DND-41 (cell line): Measurements from ENCODE around the gene MYH11.

Experiments used
- ATAC-seq: fragments of 200-7000 bp; cut with Tn5 transposase; 3 replicates; pipeline ENCODE4 v1.9.1; 2021; ENCODE audit warnings: low read depth; ENCODE audit not compliant: insufficient read depth
- DNase-seq: peaks from one replicate; pipeline ENCODE4 v3.0.0-alpha.2; 2020
- H2AFZ ChIP-seq: 2 replicates; pipeline ENCODE4 v1.6.0; 2012; ENCODE audit warnings: low read depth, low read length
- H3K27ac ChIP-seq: 2 replicates; pipeline ENCODE4 v1.5.1; 2012; ENCODE audit warnings: low read length, inconsistent platforms
- H3K27me3 ChIP-seq: fragments of 200-600 bp; sonication (generic); 2 replicates; pipeline ENCODE4 v1.6.0; 2012; ENCODE audit warnings: low read length, mild to moderate bottlenecking, inconsistent platforms; ENCODE audit not compliant: insufficient read depth, poor library complexity
- H3K36me3 ChIP-seq: 2 replicates; pipeline ENCODE4 v1.5.1; 2012; ENCODE audit warnings: low read length, inconsistent platforms; ENCODE audit not compliant: insufficient read depth
- H3K4me1 ChIP-seq: 2 replicates; pipeline ENCODE4 v1.5.1; 2012; ENCODE audit warnings: mild to moderate bottlenecking, low read length; ENCODE audit not compliant: insufficient read depth
- H3K4me2 ChIP-seq: 2 replicates; pipeline ENCODE4 v1.6.0; 2012; ENCODE audit warnings: mild to moderate bottlenecking, moderate library complexity, low read length, inconsistent platforms; ENCODE audit not compliant: insufficient read depth
- H3K4me3 ChIP-seq, 2 experiments: fragments of 200-600 bp in 1 of 2; shearing (Covaris generic) in 1 of 2; 2 replicates each; pipeline ENCODE4 v1.5.1; 2012 to 2016; ENCODE audit warnings: inconsistent platforms in 2 of 2, low read length in 2 of 2, mild to moderate bottlenecking in 2 of 2, low read depth in 1 of 2, moderate library complexity in 1 of 2
- H3K79me2 ChIP-seq: 2 replicates; pipeline ENCODE4 v1.6.0; 2012; ENCODE audit warnings: low read length, inconsistent platforms; ENCODE audit not compliant: insufficient read depth
- H3K9ac ChIP-seq: 2 replicates; pipeline ENCODE4 v1.6.0; 2012; ENCODE audit warnings: low read depth, mild to moderate bottlenecking, inconsistent platforms, low read length, moderate library complexity
- H3K9me3 ChIP-seq: 2 replicates; pipeline ENCODE4 v1.5.1; 2012; ENCODE audit warnings: low read length, moderate library complexity, mild to moderate bottlenecking, inconsistent platforms; ENCODE audit not compliant: insufficient read depth, severe bottlenecking
- H4K20me1 ChIP-seq: 2 replicates; pipeline ENCODE4 v1.6.0; 2012; ENCODE audit warnings: low read length; ENCODE audit not compliant: insufficient read depth
- CTCF ChIP-seq: IDR thresholded peaks from 2 replicates; pipeline ENCODE4 v1.5.1; 2012; ENCODE audit warnings: borderline replicate concordance, low read length, moderate library complexity, mild to moderate bottlenecking; ENCODE audit not compliant: poor library complexity, severe bottlenecking; ENCODE audit errors: extremely low read depth
- EZH2 ChIP-seq: IDR thresholded peaks from 3 replicates; pipeline ENCODE4 v1.6.1; 2012; ENCODE audit warnings: borderline replicate concordance, low read depth, mild to moderate bottlenecking, moderate library complexity, low read length, inconsistent platforms; ENCODE audit not compliant: severe bottlenecking

The MYH11 gene

DNA sequence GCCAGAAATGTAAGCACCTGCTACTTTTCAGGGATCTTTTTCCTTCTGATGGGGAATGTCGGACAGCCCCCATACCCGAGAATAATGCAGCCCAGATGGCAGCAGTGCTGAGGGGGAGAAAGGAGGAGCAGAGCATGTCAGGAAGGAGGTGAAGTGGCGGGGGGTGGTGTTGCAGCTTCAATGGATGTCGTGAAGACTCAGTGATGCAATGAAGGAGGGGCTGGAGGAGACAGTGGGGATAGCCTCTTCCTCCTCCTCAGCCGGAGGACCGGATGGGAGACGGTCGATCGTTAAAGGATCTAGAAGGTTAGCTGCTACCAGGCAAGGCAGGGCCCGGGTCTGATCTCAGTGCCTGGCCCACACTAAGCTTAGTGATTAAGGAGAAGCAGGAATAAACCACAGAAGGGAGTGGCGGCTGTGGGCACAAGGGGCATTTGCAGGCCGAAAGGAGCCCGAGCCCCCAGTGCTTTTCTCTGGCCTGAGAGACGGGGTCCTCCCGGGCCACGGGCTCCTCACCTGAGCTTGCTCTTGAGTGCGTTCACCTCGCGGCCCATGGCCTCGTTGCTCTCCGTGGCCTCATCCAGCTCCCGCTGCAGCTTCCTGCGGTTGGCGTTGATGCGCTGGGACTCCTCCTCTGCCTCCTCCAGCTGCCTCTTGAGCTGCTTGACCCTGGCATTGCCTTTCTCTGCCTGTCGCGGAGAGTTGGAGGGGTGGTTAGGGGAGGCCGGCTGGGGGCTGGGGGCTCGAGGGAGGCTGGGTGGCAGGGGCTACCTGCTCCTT lies 142.2 kb downstream of the MYH11 start:
- no peaks in the 10 kb centered on the region for H3K9me3 ChIP-seq
- H3K27me3 ChIP-seq = no peaks in the 10 kb centered on the region
- H3K79me2 ChIP-seq = no peaks in the 10 kb centered on the region
- H3K4me2 ChIP-seq = no peak overlapping the region
- ATAC-seq (no peak), DNase-seq (no peak)
- no peak overlapping the region for H3K27ac ChIP-seq
- H3K4me3 ChIP-seq = no peak overlapping the region
- H3K9ac ChIP-seq = no peak overlapping the region
- peaks cover 18% of the 10 kb centered on the region for H4K20me1 ChIP-seq
- peaks cover 45% of the 10 kb centered on the region for H3K36me3 ChIP-seq
- no peak overlapping the region for H2AFZ ChIP-seq
- no peaks in the 10 kb centered on the region for H3K4me1 ChIP-seq
- TF ChIP-seq EZH2 = no peak
- no peak for TF ChIP-seq CTCF

GRCh38 chr16:15708997-15709396 lies 147.8 kb downstream of the MYH11 start:
- DNase-seq = no peak
- no peak overlapping the region for H3K4me3 ChIP-seq
- no peaks in the 10 kb centered on the region for H3K79me2 ChIP-seq
- peaks cover 50% of the 10 kb centered on the region for H3K36me3 ChIP-seq
- no peak overlapping the region for H2AFZ ChIP-seq
- ATAC-seq = no peak
- H3K27me3 ChIP-seq = no peaks in the 10 kb centered on the region
- H3K4me2 ChIP-seq = no peak overlapping the region
- H3K4me1 ChIP-seq = no peaks in the 10 kb centered on the region
- no peak overlapping the region for H3K27ac ChIP-seq
- H3K9me3 ChIP-seq = no peaks in the 10 kb centered on the region
- H3K9ac ChIP-seq = no peak overlapping the region
- peaks cover 10% of the 10 kb centered on the region; the same call in 1 of the 2 replicates for H4K20me1 ChIP-seq
- TF ChIP-seq CTCF = no peak
- TF ChIP-seq EZH2 = no peak

DNA sequence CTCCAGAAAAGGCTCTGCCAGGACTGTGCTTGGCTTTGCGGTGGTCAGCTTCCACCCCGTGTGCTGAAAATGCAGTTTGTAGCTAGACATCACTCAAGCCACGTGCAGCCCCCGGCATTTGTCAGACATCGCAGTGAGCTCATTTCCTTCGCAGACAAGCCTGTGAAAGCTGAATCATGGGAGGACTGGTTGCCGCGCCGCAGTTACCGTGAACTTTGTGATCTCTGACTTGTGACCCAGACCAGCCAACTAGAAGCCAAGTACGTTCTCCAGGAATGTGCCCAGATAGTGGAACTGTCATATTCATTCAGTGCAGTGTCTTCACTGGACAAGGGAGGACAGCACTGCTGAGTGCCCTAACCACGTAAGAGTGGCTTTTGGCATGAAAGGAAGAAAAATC lies 148.7 kb downstream of the MYH11 start:
- Histone ChIP-seq H3K4me3 (no peak overlapping the region), H3K36me3 (peaks cover 56% of the 10 kb centered on the region), H4K20me1 (0 out of 2 replicates have a peak, but pooled peaks cover 3% of the 10 kb centered on the region), H3K9ac (no peak overlapping the region), H3K4me1 (no peaks in the 10 kb centered on the region), H3K27ac (no peak overlapping the region), H3K27me3 (no peaks in the 10 kb centered on the region), H2AFZ (no peak overlapping the region), H3K4me2 (no peak overlapping the region), H3K9me3 (no peaks in the 10 kb centered on the region), H3K79me2 (no peaks in the 10 kb centered on the region)
- TF ChIP-seq EZH2 (no peak), CTCF (no peak)
- no peak for ATAC-seq
- DNase-seq = no peak
